ENCODE data around the gene ASIC4. TPM values are rescaled to one million over a fixed set of nuclear protein-coding genes. Genes with fewer than 3 reads are reported as not detected.

The ASIC4 gene
- total and polyA plus RNA-seq, 2 of the 13 experiments (the other 11 are each of a cell fraction or from before 2014, with no cell fraction given) = 0.03 TPM; not detected in 1

- peak; percentile 97 for TF ChIP-seq ZXDC (CRISPR knock-in tag; IDR thresholded peaks at IDR 0.05)
- no peak for TF ChIP-seq MZF1 (CRISPR knock-in tag; IDR thresholded peaks at IDR 0.05; ENCODE audit: borderline replicate concordance)
- no peak for TF ChIP-seq STAT5B (CRISPR knock-in tag; IDR thresholded peaks at IDR 0.05)
- no peak; the same call in 1 of the 2 replicates for TF ChIP-seq ZFP37 (CRISPR knock-in tag; IDR thresholded peaks at IDR 0.05; ENCODE audit: borderline replicate concordance)
- TF ChIP-seq ZNF570 (CRISPR knock-in tag; IDR thresholded peaks at IDR 0.05; ENCODE audit: borderline replicate concordance) = no peak
- no peak for TF ChIP-seq MTF2 (CRISPR knock-in tag; IDR thresholded peaks at IDR 0.05; ENCODE audit: borderline replicate concordance)
- no peak for TF ChIP-seq ZMYM2 (CRISPR knock-in tag; IDR thresholded peaks at IDR 0.05)
- TF ChIP-seq ZBTB20 (CRISPR knock-in tag; IDR thresholded peaks at IDR 0.05; ENCODE audit: borderline replicate concordance, low read depth) = no peak; the same call in 1 of the 2 replicates
- peak; percentile 60; the same call in 1 of the 2 replicates for TF ChIP-seq ZBTB7A (CRISPR knock-in tag; IDR thresholded peaks at IDR 0.05)
- TF ChIP-seq SMARCE1 (IDR thresholded peaks at IDR 0.05; ENCODE audit: borderline replicate concordance) = no peak
- no peak for TF ChIP-seq KDM3A (CRISPR knock-in tag; IDR thresholded peaks at IDR 0.05; ENCODE audit: low read depth)
- peak; percentile 79; the same call in 1 of the 2 replicates for TF ChIP-seq ZGPAT (CRISPR knock-in tag; IDR thresholded peaks at IDR 0.05)
- no peak for TF ChIP-seq CHD4 (IDR thresholded peaks at IDR 0.05; ENCODE audit: borderline replicate concordance, low read length)
- no peak for TF ChIP-seq RERE (CRISPR knock-in tag; IDR thresholded peaks at IDR 0.05; ENCODE audit: low read depth)
- peak; percentile 91 for TF ChIP-seq AGO2 (optimal IDR thresholded peaks at IDR 0.05; ENCODE audit: low read depth, low read length)
- TF ChIP-seq CAMTA2 (CRISPR knock-in tag; IDR thresholded peaks at IDR 0.05; ENCODE audit: borderline replicate concordance) = no peak
- TF ChIP-seq EP300 (IDR thresholded peaks at IDR 0.05; ENCODE audit: low read depth in 2 of 2, low read length in 2 of 2) = no peak
- no peak for TF ChIP-seq EP300 (CRISPR knock-in tag; IDR thresholded peaks at IDR 0.05; ENCODE audit: borderline replicate concordance)
- no peak for TF ChIP-seq ZNF569 (CRISPR knock-in tag; IDR thresholded peaks at IDR 0.05; ENCODE audit: borderline replicate concordance)
- peak; percentile 72 for TF ChIP-seq KDM5B (CRISPR knock-in tag; IDR thresholded peaks at IDR 0.05; ENCODE audit: borderline replicate concordance)
These were observed 38.3 kb downstream of the ASIC4 start (continued) for GRCh38 chr2:219552382-219553167.

Data from HepG2 (cell line).